PC-9 (cell line): ENCODE results near the gene RANBP10.

Experiments
- EZH2 ChIP-seq: fragments of 200-600 bp; sonication (generic); IDR thresholded peaks from 2 replicates; pipeline ENCODE4 v1.8.0; 2017; ENCODE audit warnings: antibody characterized with exemption, low read depth
- TF ChIP-seq, protein P1 (sequence below): fragments of 200-600 bp; sonication (generic); conservative IDR thresholded peaks from 2 replicates; pipeline ENCODE4 v1.6.1; 2017; ENCODE audit warnings: mixed run types, antibody characterized with exemption, mild to moderate bottlenecking, moderate library complexity

GRCh38 chr16:67822511-67822910, 16.2 kb upstream of the RANBP10 start:
- TF ChIP-seq, protein P1, sequence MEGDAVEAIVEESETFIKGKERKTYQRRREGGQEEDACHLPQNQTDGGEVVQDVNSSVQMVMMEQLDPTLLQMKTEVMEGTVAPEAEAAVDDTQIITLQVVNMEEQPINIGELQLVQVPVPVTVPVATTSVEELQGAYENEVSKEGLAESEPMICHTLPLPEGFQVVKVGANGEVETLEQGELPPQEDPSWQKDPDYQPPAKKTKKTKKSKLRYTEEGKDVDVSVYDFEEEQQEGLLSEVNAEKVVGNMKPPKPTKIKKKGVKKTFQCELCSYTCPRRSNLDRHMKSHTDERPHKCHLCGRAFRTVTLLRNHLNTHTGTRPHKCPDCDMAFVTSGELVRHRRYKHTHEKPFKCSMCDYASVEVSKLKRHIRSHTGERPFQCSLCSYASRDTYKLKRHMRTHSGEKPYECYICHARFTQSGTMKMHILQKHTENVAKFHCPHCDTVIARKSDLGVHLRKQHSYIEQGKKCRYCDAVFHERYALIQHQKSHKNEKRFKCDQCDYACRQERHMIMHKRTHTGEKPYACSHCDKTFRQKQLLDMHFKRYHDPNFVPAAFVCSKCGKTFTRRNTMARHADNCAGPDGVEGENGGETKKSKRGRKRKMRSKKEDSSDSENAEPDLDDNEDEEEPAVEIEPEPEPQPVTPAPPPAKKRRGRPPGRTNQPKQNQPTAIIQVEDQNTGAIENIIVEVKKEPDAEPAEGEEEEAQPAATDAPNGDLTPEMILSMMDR = no peak
- TF ChIP-seq EZH2 = no peak
